Kidney (tissue), 14 donors: ENCODE measurements around the gene UBQLN4. TPM values are rescaled to one million over a fixed set of nuclear protein-coding genes. Genes with fewer than 3 reads are reported as not detected.

Source experiments
- DNase-seq, 5 donors: peaks; one replicate each; pipeline ENCODE4 v3.0.0-alpha.2; 2013 to 2020
- FAIRE-seq: peaks from 2 replicates; lab custom pipeline; 2012; peaks lifted over from hg19 to GRCh38; lab: Jason Lieb, UNC
- H3K27ac ChIP-seq, 2 donors: one replicate each; pipeline ENCODE4 v1.7.0; 2013; ENCODE audit warnings: low read depth in 2 of 2, low read length in 2 of 2, inconsistent platforms in 1 of 2
- H3K27me3 ChIP-seq: one replicate; pipeline ENCODE4 v1.7.1; 2013; ENCODE audit warnings: low read length, inconsistent platforms; ENCODE audit not compliant: control insufficient read depth, insufficient read depth
- H3K36me3 ChIP-seq, 3 donors: one replicate each; pipeline versions ENCODE4 v1.7.0 to v1.7.1; 2013; ENCODE audit warnings: low read length in 3 of 3, control low read depth in 1 of 3, inconsistent platforms in 1 of 3; ENCODE audit not compliant: insufficient read depth in 3 of 3, control insufficient read depth in 2 of 3
- H3K4me1 ChIP-seq, 3 donors: one replicate each; pipeline versions ENCODE4 v1.7.0 to v1.7.1; 2013; ENCODE audit warnings: low read length in 3 of 3, inconsistent platforms in 1 of 3, low read depth in 1 of 3; ENCODE audit not compliant: control insufficient read depth in 2 of 3, insufficient read depth in 2 of 3
- H3K4me3 ChIP-seq, 3 donors: one replicate each; pipeline versions ENCODE4 v1.7.0 to v1.8.1; 2013; ENCODE audit warnings: low read length in 3 of 3, control low read depth in 1 of 3, inconsistent platforms in 1 of 3
- H3K9ac ChIP-seq, 3 donors: one replicate each; pipeline versions ENCODE4 v1.7.0 to v1.7.1; 2013; ENCODE audit warnings: low read length in 3 of 3, control low read depth in 1 of 3, inconsistent platforms in 1 of 3
- H3K9me3 ChIP-seq, 3 donors: one replicate each; pipeline versions ENCODE4 v1.7.0 to v1.7.1; 2013; ENCODE audit warnings: low read length in 3 of 3, control low read depth in 1 of 3, inconsistent platforms in 1 of 3; ENCODE audit not compliant: control insufficient read depth in 2 of 3, insufficient read depth in 1 of 3
- intact Hi-C: fragments of 100-400 bp; cut with DNase I; formaldehyde crosslinking; loops from one replicate; pipeline ENCODE4 v1.11.1; 2022
- polyA plus RNA-seq: library from polyadenylated mRNA; stranded (reverse); fragments of 350-450 nt; fragmentation: Illumina TruSeq; extraction: RNeasy Lipid Tissue Mini Kit (QIAGEN cat#74804); gene quantifications from one replicate; pipeline ENCODE4 v1.2.3, GENCODE V29; 2014; ENCODE audit warnings: low read depth, low replicate concordance; ENCODE audit not compliant: insufficient read depth
- total RNA-seq: library from RNA; stranded (reverse); fragmentation: NEBNext Ultra II Directional; extraction: Animal tissue kit (Norgen Biotek cat#: 25700); gene quantifications from one replicate; pipeline ENCODE4 v1.2.1, GENCODE V29; 2021
- TF ChIP-seq, protein P1 (sequence below): IDR thresholded peaks from 3 replicates; pipeline ENCODE4 v1.5.1; 2012; ENCODE audit warnings: mild to moderate bottlenecking, moderate library complexity, borderline replicate concordance; ENCODE audit not compliant: insufficient read depth; ENCODE audit errors: extremely low read depth
- donor health status: control.
- donor health status: control.
- donor health status: control.
- donor health status: control.
- donor health status: control.
- donor health status: DM: yes; HTN: yes; CAD: no.
- donor health status: Normal renal cell carcinoma (clear cell type).

UBQLN4 gene
- total and polyA plus RNA-seq, 2 donors from 2014 or later, result 24.5 to 24.6 TPM

DNA sequence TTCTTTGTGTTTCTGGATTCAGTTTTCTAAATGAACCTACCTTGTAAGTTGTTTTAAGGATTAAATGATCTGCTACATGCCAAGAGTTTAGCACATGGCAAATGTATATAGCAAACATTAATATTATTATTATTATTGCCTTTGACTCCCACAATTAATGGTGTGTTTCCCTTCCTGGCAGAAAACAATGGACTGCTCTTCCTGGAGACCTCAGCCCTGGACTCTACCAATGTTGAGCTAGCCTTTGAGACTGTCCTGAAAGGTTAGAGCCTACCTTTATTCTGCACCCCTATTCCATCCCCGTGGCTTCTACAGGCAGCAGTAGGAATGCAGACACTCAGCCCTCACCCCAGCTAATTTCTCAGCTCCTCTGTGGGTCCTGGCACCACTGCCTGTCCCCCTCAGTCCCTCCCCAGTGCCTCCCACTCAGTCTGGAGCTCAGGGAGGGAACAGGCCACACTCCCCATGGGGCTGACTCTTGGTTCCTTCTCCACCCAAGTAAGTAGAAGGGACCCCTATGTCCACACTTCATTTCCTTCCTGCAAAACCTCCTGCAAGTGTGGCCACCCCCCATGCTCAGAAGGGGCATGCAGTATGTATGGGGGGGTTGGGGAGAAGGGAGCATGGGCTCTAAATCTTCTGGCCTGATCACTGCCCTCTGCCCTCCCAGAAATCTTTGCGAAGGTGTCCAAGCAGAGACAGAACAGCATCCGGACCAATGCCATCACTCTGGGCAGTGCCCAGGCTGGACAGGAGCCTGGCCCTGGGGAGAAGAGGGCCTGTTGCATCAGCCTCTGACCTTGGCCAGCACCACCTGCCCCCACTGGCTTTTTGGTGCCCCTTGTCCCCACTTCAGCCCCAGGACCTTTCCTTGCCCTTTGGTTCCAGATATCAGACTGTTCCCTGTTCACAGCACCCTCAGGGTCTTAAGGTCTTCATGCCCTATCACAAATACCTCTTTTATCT lies 16.2 kb upstream of the UBQLN4 start:
- Histone ChIP-seq H3K4me1 (no peaks in the 10 kb centered on the region), H3K27me3 (no peaks in the 10 kb centered on the region), H3K4me3 (no peak overlapping the region), H3K9ac (no peak overlapping the region), H3K27ac (no peak overlapping the region), H3K9me3 (no peaks in the 10 kb centered on the region), H3K36me3 (peaks cover 0 to 2% (median 0%) of the 10 kb centered on the region in 3 donors)
- intact Hi-C loops, result no loop called here
- DNase-seq (no peak), FAIRE-seq (no peak)
- TF ChIP-seq, protein P1, sequence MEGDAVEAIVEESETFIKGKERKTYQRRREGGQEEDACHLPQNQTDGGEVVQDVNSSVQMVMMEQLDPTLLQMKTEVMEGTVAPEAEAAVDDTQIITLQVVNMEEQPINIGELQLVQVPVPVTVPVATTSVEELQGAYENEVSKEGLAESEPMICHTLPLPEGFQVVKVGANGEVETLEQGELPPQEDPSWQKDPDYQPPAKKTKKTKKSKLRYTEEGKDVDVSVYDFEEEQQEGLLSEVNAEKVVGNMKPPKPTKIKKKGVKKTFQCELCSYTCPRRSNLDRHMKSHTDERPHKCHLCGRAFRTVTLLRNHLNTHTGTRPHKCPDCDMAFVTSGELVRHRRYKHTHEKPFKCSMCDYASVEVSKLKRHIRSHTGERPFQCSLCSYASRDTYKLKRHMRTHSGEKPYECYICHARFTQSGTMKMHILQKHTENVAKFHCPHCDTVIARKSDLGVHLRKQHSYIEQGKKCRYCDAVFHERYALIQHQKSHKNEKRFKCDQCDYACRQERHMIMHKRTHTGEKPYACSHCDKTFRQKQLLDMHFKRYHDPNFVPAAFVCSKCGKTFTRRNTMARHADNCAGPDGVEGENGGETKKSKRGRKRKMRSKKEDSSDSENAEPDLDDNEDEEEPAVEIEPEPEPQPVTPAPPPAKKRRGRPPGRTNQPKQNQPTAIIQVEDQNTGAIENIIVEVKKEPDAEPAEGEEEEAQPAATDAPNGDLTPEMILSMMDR, result no peak

DNA sequence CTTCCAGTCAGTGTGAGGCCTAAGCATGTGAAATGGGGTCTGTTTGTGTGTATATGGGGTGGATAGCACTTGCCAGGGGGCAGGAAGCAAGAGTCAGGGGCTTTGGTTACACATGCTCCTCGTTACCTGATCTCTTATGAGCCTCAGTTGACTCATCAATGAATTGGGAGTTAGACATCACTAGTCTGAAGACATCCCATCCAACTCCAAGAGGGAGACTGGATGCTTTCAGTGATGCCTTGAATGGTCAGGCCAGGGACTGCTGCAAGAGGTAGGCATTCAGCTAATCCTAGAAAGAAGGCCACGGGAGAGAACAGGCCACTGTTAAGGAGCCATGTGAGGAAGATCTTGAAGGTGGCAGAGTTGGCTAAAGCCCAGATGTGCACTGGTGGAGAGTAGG lies 13.7 kb upstream of the UBQLN4 start:
- Histone ChIP-seq H3K27ac (no peak overlapping the region), H3K4me1 (peaks cover 0 to 2% (median 0%) of the 10 kb centered on the region in 3 donors), H3K9me3 (no peaks in the 10 kb centered on the region), H3K4me3 (no peak overlapping the region), H3K27me3 (no peaks in the 10 kb centered on the region), H3K9ac (no peak overlapping the region), H3K36me3 (no peaks in the 10 kb centered on the region)
- FAIRE-seq (no peak), DNase-seq (no peak)
- TF ChIP-seq, protein P1, result no peak
- intact Hi-C loops, result no loop called here

DNA sequence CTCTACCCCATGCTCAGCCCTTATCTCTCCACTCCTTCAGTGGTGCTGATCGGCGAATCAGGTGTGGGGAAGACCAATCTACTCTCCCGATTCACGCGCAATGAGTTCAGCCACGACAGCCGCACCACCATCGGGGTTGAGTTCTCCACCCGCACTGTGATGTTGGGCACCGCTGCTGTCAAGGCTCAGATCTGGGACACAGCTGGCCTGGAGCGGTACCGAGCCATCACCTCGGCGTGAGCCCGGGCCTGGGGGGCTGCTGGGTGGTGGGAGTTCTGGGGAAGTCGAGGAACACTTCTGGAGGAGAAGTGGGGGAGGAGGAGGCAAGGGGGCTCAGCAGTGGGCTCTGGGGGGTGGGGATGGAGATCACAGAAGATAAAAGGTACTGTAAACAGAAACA lies 12.3 kb upstream of the UBQLN4 start:
- Histone ChIP-seq H3K36me3 (no peaks in the 10 kb centered on the region), H3K27me3 (no peaks in the 10 kb centered on the region), H3K27ac (no peak overlapping the region), H3K4me3 (no peak overlapping the region), H3K9ac (no peak overlapping the region), H3K9me3 (no peaks in the 10 kb centered on the region), H3K4me1 (peaks cover 0 to 4% (median 0%) of the 10 kb centered on the region in 3 donors)
- TF ChIP-seq, protein P1, result no peak
- DNase-seq, result no peak
- intact Hi-C loops, result no loop called here
- FAIRE-seq, result no peak
